K562 (cell line): ENCODE measurements around the gene NRG3.

Experiments
- BMI1 ChIP-seq: fragments of 150-350 bp; IDR thresholded peaks from 2 replicates; pipeline ENCODE4 v1.6.1; 2014; ENCODE audit warnings: low read length
- CREM ChIP-seq: IDR thresholded peaks from 2 replicates; pipeline ENCODE4 v1.6.1; 2014; ENCODE audit warnings: antibody characterized with exemption, low read depth
- CTCF ChIP-seq, 3 experiments: IDR thresholded peaks in 2 of 3; conservative IDR thresholded peaks in 1 of 3; 2 replicates each; pipeline ENCODE4 v1.5.1; 2011 to 2012; ENCODE audit warnings: low read length in 3 of 3, mild to moderate bottlenecking in 3 of 3, control low read depth in 2 of 3, improper control_type of control experiment in 1 of 3, inconsistent platforms in 1 of 3, low read depth in 1 of 3, mixed read lengths in 1 of 3, moderate library complexity in 1 of 3; ENCODE audit not compliant: insufficient read depth in 2 of 3
- ZBTB1 ChIP-seq: sonication (generic); formaldehyde crosslinking; IDR thresholded peaks from 2 replicates; pipeline ENCODE4 v1.8.1; 2023; ENCODE audit warnings: missing genetic modification reagents, low read depth, mild to moderate bottlenecking, borderline replicate concordance

GRCh38 chr10:82277591-82277990 lies 402.6 kb downstream of the NRG3 start:
- no peak for TF ChIP-seq BMI1
- TF ChIP-seq CREM: no peak
- TF ChIP-seq CTCF (IDR thresholded peaks at IDR 0.05 in 2 of 3, conservative IDR thresholded peaks at IDR 0.05 in 1 of 3; ENCODE audit: insufficient read depth in 2 of 3, low read depth in 1 of 3, low read length in 3 of 3): no peak
- no peak for TF ChIP-seq ZBTB1
